ENCODE results near the gene HMCN2.

Gene HMCN2

GRCh38 chr9:130361873-130362362, 96.4 kb downstream of the HMCN2 start:
- no peak for TF ChIP-seq JUND (IDR thresholded peaks at IDR 0.05; ENCODE audit: low read depth)
- DNase-seq (ENCODE audit: low read depth in 1 of 2, low spot score in 1 of 2), result no peak
- in situ Hi-C loops (cut with HindIII; ENCODE audit: low pct_unique_long_range_greater_than_20kb, low sequenced_read_pairs), result no loop called here

GRCh38 chr9:130362691-130363090, 97.1 kb downstream of the HMCN2 start:
- DNase-seq (ENCODE audit: low read depth in 1 of 2, low spot score in 1 of 2), result no peak
- in situ Hi-C loops (cut with HindIII; ENCODE audit: low pct_unique_long_range_greater_than_20kb, low sequenced_read_pairs), result no loop called here
- no peak for TF ChIP-seq JUND (IDR thresholded peaks at IDR 0.05; ENCODE audit: low read depth)

- in situ Hi-C loops (cut with HindIII; ENCODE audit: low pct_unique_long_range_greater_than_20kb, low sequenced_read_pairs), result no loop called here
- no peak for DNase-seq (ENCODE audit: low read depth in 1 of 2, low spot score in 1 of 2)
- no peak for TF ChIP-seq JUND (IDR thresholded peaks at IDR 0.05; ENCODE audit: low read depth)
Measured at GRCh38 chr9:130363755-130364404, 98.3 kb downstream of the HMCN2 start.

GRCh38 chr9:130364619-130365322, 99.2 kb downstream of the HMCN2 start:
- DNase-seq (ENCODE audit: low read depth in 1 of 2, low spot score in 1 of 2), result no peak
- in situ Hi-C loops (cut with HindIII; ENCODE audit: low pct_unique_long_range_greater_than_20kb, low sequenced_read_pairs), result no loop called here
- no peak for TF ChIP-seq JUND (IDR thresholded peaks at IDR 0.05; ENCODE audit: low read depth)

GRCh38 chr9:130365323-130365721, 99.8 kb downstream of the HMCN2 start:
- no peak for DNase-seq (ENCODE audit: low read depth in 1 of 2, low spot score in 1 of 2)
- TF ChIP-seq JUND (IDR thresholded peaks at IDR 0.05; ENCODE audit: low read depth), result no peak
- in situ Hi-C loops (cut with HindIII; ENCODE audit: low pct_unique_long_range_greater_than_20kb, low sequenced_read_pairs), result no loop called here

- DNase-seq (ENCODE audit: low read depth in 1 of 2, low spot score in 1 of 2), result no peak
- in situ Hi-C loops (cut with HindIII; ENCODE audit: low pct_unique_long_range_greater_than_20kb, low sequenced_read_pairs), result no loop called here
- no peak for TF ChIP-seq JUND (IDR thresholded peaks at IDR 0.05; ENCODE audit: low read depth)
Measured at GRCh38 chr9:130366072-130366471, 100.5 kb downstream of the HMCN2 start.

GRCh38 chr9:130366888-130367550, 101.5 kb downstream of the HMCN2 start:
- TF ChIP-seq JUND (IDR thresholded peaks at IDR 0.05; ENCODE audit: low read depth), result no peak
- no peak for DNase-seq (ENCODE audit: low read depth in 1 of 2, low spot score in 1 of 2)
- in situ Hi-C loops (cut with HindIII; ENCODE audit: low pct_unique_long_range_greater_than_20kb, low sequenced_read_pairs), result no loop called here

GRCh38 chr9:130368631-130369103, 103.1 kb downstream of the HMCN2 start:
- in situ Hi-C loops (cut with HindIII; ENCODE audit: low pct_unique_long_range_greater_than_20kb, low sequenced_read_pairs), result no loop called here
- TF ChIP-seq JUND (IDR thresholded peaks at IDR 0.05; ENCODE audit: low read depth), result no peak
- DNase-seq (ENCODE audit: low read depth in 1 of 2, low spot score in 1 of 2), result no peak

- no peak for TF ChIP-seq JUND (IDR thresholded peaks at IDR 0.05; ENCODE audit: low read depth)
- in situ Hi-C loops (cut with HindIII; ENCODE audit: low pct_unique_long_range_greater_than_20kb, low sequenced_read_pairs), result no loop called here
- no peak for DNase-seq (ENCODE audit: low read depth in 1 of 2, low spot score in 1 of 2)
Measured at GRCh38 chr9:130370226-130370625, 104.7 kb downstream of the HMCN2 start.

- no peak for TF ChIP-seq JUND (IDR thresholded peaks at IDR 0.05; ENCODE audit: low read depth)
- DNase-seq (ENCODE audit: low read depth in 1 of 2, low spot score in 1 of 2), result no peak
- in situ Hi-C loops (cut with HindIII; ENCODE audit: low pct_unique_long_range_greater_than_20kb, low sequenced_read_pairs), result no loop called here
Measured at GRCh38 chr9:130371196-130371966, 105.8 kb downstream of the HMCN2 start.

GRCh38 chr9:130372057-130372456, 106.5 kb downstream of the HMCN2 start:
- no peak for TF ChIP-seq JUND (IDR thresholded peaks at IDR 0.05; ENCODE audit: low read depth)
- in situ Hi-C loops (cut with HindIII; ENCODE audit: low pct_unique_long_range_greater_than_20kb, low sequenced_read_pairs), result no loop called here
- no peak for DNase-seq (ENCODE audit: low read depth in 1 of 2, low spot score in 1 of 2)

- DNase-seq (ENCODE audit: low read depth in 1 of 2, low spot score in 1 of 2), result no peak
- in situ Hi-C loops (cut with HindIII; ENCODE audit: low pct_unique_long_range_greater_than_20kb, low sequenced_read_pairs), result no loop called here
- TF ChIP-seq JUND (IDR thresholded peaks at IDR 0.05; ENCODE audit: low read depth), result no peak
Measured at GRCh38 chr9:130373679-130374325, 108.2 kb downstream of the HMCN2 start.

All from T47D (cell line).